ENCODE results near the gene SYT1. TPM values are rescaled to one million over a fixed set of nuclear protein-coding genes. Genes with fewer than 3 reads are reported as not detected.

The SYT1 gene
- total RNA-seq, 1 donor from 2014 or later = 0.59 TPM

DNA sequence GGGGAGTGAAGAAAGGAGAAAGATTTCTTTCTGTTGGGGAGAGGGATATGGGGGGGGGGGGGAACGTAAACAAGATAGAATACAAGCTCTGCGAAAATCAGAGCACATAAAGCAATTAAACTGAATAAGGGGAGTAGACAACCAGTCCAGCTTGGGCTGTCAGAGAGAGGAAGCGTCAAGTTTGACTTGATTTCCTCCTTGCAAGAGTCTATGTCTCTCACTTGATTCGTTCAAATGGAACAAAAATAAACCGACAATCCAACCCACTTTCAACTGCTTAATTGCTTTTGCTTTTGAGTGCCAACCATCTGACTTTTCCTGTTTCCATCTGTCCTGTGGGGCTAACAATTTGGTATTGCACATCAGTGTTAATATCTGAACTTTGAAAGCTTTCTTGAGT lies 942 bp downstream of the SYT1 start:
- Mint-ChIP-seq H3K27ac (ENCODE audit: unreplicated experiment) (no peak overlapping the region), H3K4me3 (ENCODE audit: unreplicated experiment) (no peak overlapping the region), H3K27me3 (ENCODE audit: unreplicated experiment) (peaks cover 71% of the 10 kb centered on the region), H3K9me3 (ENCODE audit: unreplicated experiment) (no peaks in the 10 kb centered on the region), H3K4me1 (ENCODE audit: unreplicated experiment) (peaks cover 18% of the 10 kb centered on the region), H3K36me3 (ENCODE audit: unreplicated experiment) (no peaks in the 10 kb centered on the region)
- DNase-seq (ENCODE audit: extremely low spot score, unreplicated experiment) = no peak
- TF ChIP-seq, protein P1, sequence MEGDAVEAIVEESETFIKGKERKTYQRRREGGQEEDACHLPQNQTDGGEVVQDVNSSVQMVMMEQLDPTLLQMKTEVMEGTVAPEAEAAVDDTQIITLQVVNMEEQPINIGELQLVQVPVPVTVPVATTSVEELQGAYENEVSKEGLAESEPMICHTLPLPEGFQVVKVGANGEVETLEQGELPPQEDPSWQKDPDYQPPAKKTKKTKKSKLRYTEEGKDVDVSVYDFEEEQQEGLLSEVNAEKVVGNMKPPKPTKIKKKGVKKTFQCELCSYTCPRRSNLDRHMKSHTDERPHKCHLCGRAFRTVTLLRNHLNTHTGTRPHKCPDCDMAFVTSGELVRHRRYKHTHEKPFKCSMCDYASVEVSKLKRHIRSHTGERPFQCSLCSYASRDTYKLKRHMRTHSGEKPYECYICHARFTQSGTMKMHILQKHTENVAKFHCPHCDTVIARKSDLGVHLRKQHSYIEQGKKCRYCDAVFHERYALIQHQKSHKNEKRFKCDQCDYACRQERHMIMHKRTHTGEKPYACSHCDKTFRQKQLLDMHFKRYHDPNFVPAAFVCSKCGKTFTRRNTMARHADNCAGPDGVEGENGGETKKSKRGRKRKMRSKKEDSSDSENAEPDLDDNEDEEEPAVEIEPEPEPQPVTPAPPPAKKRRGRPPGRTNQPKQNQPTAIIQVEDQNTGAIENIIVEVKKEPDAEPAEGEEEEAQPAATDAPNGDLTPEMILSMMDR (IDR thresholded peaks at IDR 0.05) = no peak

DNA sequence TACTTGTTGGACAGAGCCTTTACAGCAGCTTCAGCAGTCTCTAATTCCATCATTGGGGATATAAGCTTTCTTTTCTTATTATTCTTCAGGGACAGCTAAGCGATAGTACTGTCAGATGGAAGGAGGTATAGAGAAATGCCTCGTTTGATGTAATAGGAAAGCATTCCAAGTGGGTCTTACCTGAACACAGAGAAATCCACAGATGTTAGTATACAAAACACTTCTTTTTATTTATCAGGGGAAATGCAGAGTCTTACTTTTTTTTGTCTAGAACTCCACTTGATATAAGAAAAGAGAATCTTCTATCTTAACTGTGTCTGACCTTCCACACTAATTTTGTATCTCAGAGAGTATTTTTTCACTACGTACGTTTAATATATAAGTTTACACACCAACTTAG lies 1.9 kb downstream of the SYT1 start:
- H3K4me3 Mint-ChIP-seq (ENCODE audit: unreplicated experiment) = no peak overlapping the region
- peaks cover 74% of the 10 kb centered on the region for H3K27me3 Mint-ChIP-seq (ENCODE audit: unreplicated experiment)
- no peak for DNase-seq (ENCODE audit: extremely low spot score, unreplicated experiment)
- H3K9me3 Mint-ChIP-seq (ENCODE audit: unreplicated experiment) = no peaks in the 10 kb centered on the region
- H3K4me1 Mint-ChIP-seq (ENCODE audit: unreplicated experiment) = peaks cover 18% of the 10 kb centered on the region
- no peaks in the 10 kb centered on the region for H3K36me3 Mint-ChIP-seq (ENCODE audit: unreplicated experiment)
- TF ChIP-seq, protein P1 (IDR thresholded peaks at IDR 0.05) = no peak
- H3K27ac Mint-ChIP-seq (ENCODE audit: unreplicated experiment) = no peak overlapping the region

DNA sequence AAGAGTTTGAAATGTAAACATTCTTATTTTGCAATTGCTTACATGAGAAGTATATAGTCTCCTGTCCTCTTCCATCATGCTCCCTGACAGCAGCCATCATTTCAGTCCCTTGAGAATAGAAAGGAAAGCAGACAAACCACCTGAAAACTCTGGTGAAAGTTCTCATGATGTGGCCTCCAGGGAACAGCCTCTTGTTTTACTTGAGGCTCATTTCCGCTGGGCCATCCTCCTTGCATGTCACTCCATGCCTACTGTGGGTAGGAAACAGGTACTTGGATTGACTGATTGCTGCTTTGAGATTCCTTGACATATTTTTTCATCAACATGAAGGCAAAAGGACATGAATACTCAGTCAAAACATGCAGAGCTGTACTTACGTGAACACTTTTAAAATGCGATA lies 6.0 kb downstream of the SYT1 start:
- H3K4me3 Mint-ChIP-seq (ENCODE audit: unreplicated experiment) = no peak overlapping the region
- no peaks in the 10 kb centered on the region for H3K9me3 Mint-ChIP-seq (ENCODE audit: unreplicated experiment)
- peaks cover 67% of the 10 kb centered on the region for H3K27me3 Mint-ChIP-seq (ENCODE audit: unreplicated experiment)
- no peaks in the 10 kb centered on the region for H3K36me3 Mint-ChIP-seq (ENCODE audit: unreplicated experiment)
- no peak overlapping the region for H3K27ac Mint-ChIP-seq (ENCODE audit: unreplicated experiment)
- TF ChIP-seq, protein P1 (IDR thresholded peaks at IDR 0.05) = no peak
- H3K4me1 Mint-ChIP-seq (ENCODE audit: unreplicated experiment) = no peaks in the 10 kb centered on the region
- no peak for DNase-seq (ENCODE audit: extremely low spot score, unreplicated experiment)

DNA sequence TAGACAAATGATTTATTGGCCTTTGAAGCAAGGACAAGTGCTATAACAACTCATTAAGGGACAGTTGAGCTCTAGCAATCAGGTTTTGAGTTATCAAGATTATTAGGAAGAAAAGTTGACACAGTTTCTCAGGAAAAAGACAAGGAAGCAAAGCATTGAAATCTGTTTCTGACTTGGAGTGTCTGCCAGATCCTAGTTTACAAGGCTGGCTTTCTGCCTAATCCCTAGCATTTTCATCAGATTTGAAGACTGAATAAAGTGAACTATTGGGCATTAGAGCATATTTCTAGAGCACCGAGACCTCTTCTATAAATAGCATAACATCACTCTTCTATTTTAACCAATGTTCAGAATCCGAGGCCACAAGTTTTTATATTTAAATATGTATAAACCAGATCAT lies 7.0 kb downstream of the SYT1 start:
- Mint-ChIP-seq H3K36me3 (ENCODE audit: unreplicated experiment) (no peaks in the 10 kb centered on the region), H3K4me1 (ENCODE audit: unreplicated experiment) (no peaks in the 10 kb centered on the region), H3K9me3 (ENCODE audit: unreplicated experiment) (no peaks in the 10 kb centered on the region), H3K4me3 (ENCODE audit: unreplicated experiment) (no peak overlapping the region), H3K27me3 (ENCODE audit: unreplicated experiment) (peaks cover 56% of the 10 kb centered on the region), H3K27ac (ENCODE audit: unreplicated experiment) (no peak overlapping the region)
- TF ChIP-seq, protein P1 (IDR thresholded peaks at IDR 0.05) = no peak
- DNase-seq (ENCODE audit: extremely low spot score, unreplicated experiment) = no peak

DNA sequence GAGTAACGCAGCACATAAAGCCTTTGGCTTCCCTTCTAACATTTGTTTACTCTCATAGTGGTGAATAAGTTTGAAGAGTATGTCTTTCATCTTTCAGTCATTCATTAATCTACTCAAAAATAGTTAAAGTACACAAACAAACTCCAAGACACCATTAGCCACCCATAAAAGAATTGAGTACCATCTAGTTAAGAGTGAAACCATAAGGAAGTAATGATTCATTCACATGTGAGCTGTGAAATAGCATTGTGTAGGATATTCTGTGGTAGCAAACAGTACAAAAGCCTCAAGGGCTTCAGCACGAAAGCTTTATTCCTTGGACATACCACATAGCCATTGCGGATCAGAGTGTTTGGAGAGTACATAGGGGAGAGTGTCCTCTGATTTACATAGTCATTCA lies 13.9 kb downstream of the SYT1 start:
- Mint-ChIP-seq H3K27me3 (ENCODE audit: unreplicated experiment) (peaks cover 32% of the 10 kb centered on the region), H3K9me3 (ENCODE audit: unreplicated experiment) (no peaks in the 10 kb centered on the region), H3K4me1 (ENCODE audit: unreplicated experiment) (no peaks in the 10 kb centered on the region), H3K4me3 (ENCODE audit: unreplicated experiment) (no peak overlapping the region), H3K27ac (ENCODE audit: unreplicated experiment) (no peak overlapping the region), H3K36me3 (ENCODE audit: unreplicated experiment) (no peaks in the 10 kb centered on the region)
- DNase-seq (ENCODE audit: extremely low spot score, unreplicated experiment) = no peak
- TF ChIP-seq, protein P1 (IDR thresholded peaks at IDR 0.05) = no peak

Measured in osteocyte (in vitro differentiated cells).